Stimulated activated CD4-positive, alpha-beta T cell treated with anti-CD3 and anti-CD28 coated beads, TNF-alpha, amount 100 ng/mL, for 4 hours (primary cell): Measurements from ENCODE around the gene C4B.
"Not testable (repeated sequence)": the region's sequence is repeated elsewhere in the genome, so short reads cannot be mapped to it uniquely, and the experiment has no call there.

Experiments used
- DNase-seq, 3 experiments: peaks; one replicate each; pipeline ENCODE4 v3.0.0-alpha.2; 2020; ENCODE audit warnings: low read depth in 3 of 3

The C4B gene

GRCh38 chr6:32014547-32014946 lies at the start of gene C4B:
Gene C4B (plus strand): TSS chr6:32014795. CDS start chr6:32014846, 51 bp downstream.
- DNase-seq: not testable (repeated sequence)

DNA sequence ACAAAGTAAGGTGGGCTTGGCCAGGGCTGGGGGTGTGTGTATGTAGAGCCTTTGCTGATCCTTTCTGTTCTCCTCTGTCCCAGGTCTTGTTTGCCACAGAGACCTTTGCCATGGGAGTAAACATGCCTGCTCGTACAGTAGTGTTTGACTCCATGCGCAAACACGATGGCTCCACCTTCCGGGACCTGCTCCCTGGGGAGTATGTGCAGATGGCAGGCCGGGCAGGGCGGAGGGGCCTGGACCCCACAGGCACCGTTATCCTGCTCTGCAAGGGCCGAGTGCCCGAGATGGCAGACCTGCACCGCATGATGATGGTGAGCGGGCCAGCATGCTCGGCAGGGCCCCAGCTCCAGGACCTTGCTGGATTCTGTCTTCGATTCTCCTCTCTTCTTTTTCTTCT lies 48.9 kb upstream of the C4B start:
- DNase-seq: no peak

GRCh38 chr6:31966506-31966905 lies 48.1 kb upstream of the C4B start:
- DNase-seq: no peak

DNA sequence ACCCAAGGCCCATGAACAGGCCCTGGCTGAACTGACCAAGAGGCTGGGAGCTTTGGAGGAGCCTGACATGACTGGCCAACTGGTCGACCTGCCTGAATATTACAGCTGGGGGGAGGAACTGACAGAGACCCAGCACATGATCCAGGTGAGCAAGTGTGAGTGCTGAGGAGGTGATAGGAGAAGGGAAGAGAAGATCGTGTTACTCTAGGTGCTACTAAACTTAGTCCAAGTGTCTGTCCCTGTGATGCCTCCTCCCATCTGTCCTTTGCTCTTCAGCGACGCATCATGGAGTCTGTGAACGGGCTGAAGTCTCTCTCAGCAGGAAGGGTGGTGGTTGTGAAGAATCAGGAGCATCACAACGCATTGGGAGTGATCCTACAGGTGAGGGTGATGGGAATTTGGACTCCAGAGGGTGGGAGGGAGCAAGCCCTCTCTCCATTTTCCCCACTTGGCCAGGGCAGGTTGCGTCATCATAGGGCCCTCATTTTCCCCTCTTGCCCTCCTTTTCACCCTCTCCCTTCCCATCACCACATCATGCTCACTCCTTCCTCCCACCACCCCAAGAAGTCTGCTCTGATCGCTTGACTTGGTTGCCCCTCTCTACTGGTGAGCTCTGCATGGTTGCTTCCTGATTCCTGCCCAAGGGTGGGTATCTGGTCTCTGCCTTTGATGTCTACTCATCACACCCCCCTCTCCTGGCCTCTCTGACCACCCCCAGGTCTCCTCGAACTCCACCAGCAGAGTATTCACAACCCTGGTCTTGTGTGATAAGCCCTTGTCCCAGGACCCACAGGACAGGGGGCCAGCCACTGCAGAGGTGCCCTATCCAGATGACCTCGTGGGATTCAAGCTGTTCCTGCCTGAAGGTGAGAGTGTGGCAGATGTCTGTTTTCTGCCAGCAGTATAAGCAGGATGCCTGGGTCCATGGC lies 47.3 kb upstream of the C4B start:
- no peak for DNase-seq

DNA sequence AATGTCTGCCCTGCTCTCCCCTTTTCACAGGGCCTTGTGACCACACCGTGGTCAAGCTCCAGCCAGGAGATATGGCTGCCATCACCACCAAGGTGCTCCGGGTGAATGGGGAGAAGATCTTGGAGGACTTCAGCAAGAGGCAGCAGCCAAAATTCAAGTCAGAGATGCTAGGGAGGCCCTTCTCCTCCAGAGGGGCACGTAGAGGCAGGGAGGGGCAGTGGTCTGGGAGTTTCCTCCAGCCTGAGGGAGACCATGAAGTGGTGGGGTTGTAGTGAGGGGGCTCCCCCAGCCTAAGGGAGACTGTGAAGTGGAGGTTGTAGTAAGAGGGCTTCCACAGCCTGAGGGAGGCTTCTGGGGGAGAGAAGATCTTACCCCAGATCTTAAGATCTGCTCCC lies 46.7 kb upstream of the C4B start:
- DNase-seq: no peak

DNA sequence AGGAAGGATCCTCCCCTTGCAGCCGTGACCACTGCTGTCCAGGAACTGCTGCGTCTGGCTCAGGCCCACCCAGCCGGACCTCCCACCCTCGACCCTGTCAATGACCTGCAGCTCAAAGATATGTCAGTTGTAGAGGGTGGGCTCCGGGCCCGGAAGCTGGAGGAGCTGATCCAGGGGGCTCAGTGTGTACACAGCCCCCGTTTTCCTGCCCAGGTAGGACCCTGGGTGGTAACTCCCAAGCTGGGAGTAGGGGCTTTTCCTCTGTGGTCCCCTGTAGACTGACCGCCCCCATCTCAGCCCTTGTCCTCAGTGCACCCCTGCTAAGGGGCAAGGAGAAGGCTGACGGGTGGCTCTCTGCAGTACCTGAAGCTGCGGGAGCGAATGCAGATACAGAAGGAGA lies 46.3 kb upstream of the C4B start:
- DNase-seq: no peak

- DNase-seq: no peak
Observed at GRCh38 chr6:31968791-31969711, 45.5 kb upstream of the C4B start.

DNA sequence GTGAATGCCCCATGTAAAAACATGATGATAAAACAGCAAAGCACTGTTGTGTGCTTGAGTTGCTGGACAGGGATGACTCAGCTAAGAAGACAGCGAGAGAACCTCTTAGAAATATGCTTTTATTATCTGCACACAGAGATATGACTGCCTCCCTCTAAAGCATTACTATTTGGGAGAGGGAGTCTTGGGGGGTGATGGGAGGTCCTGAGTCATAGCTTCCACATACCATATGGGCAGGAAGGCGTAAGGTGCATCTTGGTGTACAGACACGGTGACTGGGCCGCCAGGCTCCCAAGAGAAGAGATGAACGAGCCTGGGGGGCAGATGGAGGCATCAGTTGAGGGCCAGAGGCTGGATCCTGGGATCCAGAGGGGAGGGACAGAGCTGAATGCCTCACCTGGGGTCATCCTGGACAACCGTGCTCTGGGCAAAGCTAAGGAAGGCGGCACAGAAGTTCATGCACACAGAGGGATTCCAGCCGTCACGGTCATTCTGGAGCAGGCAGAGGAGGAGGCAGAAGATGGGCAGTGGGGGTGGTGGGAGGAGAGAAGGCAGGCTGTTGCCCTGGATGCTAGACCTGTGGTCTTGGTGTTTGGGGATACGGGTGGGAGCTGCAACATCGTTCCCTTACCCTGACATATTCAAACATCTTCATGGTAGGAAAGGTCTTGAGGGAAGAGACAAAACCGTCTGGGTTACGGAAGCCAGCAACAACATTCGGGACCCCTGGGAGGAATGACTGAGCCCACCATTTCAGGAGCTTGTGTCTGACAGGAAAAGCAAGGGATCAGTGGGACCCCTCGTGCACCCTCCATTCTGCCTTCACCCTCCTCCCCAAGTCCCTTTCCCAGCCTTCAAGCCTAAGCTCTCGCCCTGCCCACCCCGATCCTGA lies 44.6 kb upstream of the C4B start:
- DNase-seq: no peak

GRCh38 chr6:31970604-31971271 lies 43.9 kb upstream of the C4B start:
- no peak for DNase-seq

GRCh38 chr6:31971279-31971992 lies 43.2 kb upstream of the C4B start:
- no peak for DNase-seq

DNA sequence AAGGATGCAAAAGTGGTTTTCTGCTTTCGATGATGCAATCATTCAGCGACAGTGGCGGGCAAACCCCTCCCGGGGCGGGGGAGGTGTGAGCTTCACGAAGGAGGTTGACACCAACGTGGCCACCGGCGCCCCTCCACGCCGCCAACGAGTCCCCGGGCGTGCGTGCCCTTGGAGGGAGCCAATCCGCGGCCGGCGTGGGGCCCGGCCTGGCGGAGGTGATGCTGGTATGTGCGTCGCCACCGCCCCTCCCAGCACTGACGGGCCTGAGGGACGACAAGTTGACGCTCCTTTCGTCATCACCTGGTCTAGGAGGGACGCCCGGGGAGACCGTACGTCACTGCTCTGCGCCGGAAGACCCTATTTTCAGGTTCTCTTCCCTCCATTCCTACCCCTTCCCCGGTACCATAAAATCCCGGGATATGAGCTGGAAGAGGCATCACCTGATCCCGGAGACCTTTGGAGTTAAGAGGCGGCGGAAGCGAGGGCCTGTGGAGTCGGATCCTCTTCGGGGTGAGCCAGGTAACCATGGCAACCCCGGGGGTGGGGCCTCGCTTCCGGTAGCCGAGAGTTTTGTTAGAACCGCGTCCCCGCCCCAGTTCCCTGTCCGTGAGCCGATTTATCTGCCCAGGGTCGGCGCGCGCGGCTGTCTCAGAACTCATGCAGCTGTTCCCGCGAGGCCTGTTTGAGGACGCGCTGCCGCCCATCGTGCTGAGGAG lies 42.4 kb upstream of the C4B start, which contains the start of gene DXO:
Gene DXO, minus strand, starts transcription at position 146 of the 716 bp plus-strand sequence. CDS start 463 bp downstream, outside the sequence.
- DNase-seq: peak; percentile 88 to 98 (median 97)

- DNase-seq: no peak
Observed at GRCh38 chr6:31972709-31973350, 41.8 kb upstream of the C4B start.

DNA sequence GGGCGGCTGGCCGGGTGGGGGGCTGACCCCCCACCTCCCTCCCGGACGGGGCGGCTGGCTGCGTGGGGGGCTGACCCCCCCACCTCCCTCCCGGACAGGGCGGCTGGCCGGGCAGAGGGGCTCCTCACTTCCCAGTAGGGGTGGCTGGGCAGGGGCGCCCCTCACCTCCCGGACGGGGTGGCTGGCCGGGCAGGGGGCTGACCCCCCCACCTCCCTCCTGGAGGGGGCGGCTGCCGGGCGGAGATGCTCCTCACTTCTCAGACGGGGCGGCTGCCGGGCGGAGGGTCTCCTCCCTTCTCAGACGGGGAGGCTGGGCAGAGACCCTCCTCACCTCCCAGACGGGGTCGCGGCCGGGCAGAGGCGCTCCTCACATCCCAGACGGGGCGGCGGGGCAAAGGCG lies 38.5 kb upstream of the C4B start:
- DNase-seq: not testable (repeated sequence)

GRCh38 chr6:31977816-31978431 lies 36.7 kb upstream of the C4B start:
- no peak for DNase-seq

GRCh38 chr6:31978831-31979230 lies 35.8 kb upstream of the C4B start:
- no peak for DNase-seq

DNA sequence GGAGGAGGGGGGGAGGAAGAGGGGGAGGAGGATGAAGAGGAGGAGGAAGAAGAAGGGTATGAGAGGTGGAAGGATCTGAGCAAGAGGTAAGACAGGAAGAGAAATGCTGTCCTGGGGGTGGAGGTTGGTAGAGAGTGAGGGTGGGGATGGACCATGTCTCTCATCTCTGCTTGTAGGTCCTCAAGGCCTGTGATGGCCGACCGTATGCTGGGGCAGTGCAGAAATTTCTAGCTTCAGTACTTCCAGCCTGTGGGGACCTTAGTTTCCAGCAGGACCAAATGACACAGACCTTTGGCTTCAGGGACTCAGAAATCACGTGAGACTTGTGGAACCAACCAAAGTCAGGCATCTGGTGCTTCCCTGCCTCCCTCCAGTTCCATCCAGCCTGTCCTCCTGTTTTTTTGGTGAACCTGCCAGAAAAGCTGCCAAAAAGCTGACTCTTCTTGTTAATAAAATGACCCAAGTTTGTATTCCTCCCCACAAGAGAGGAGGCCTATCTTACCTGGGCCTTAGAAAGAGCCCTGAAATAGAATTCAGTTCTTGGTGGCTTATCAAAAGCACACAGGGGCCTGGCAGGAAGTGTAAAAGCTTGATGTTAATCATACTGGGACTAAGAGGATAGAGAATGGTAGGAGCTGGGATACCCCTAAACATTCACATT lies 35.2 kb upstream of the C4B start:
- no peak for DNase-seq

DNA sequence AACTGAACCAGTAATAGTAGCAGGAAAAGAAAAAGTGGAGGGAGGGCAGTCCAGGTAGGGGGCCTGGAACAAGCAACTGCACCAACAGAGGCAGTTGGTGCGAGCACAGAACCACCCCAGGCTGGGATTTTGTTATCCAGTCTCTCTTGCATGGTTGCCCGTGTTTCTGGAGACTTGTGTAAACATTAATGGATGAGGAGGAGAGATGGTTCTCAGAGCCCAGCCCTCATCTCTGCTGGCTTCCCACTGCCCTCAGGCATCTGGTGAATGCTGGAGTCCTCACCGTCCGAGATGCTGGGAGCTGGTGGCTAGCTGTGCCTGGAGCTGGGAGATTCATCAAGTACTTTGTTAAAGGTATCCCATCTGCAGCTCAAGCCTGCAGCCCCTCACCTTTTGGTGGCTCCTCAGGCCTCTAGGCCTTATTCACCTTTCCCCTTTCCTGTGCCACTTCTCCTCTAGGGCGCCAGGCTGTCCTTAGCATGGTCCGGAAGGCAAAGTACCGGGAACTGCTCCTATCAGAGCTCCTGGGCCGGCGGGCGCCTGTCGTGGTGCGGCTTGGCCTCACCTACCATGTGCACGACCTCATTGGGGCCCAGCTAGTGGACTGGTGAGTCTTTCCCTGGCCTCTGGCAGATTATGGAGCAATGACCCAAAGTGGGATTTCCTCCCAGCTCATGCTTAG lies 34.3 kb upstream of the C4B start:
- not testable (repeated sequence) for DNase-seq
